ENCODE data around the gene ABCA2. TPM values are rescaled to one million over a fixed set of nuclear protein-coding genes. Genes with fewer than 3 reads are reported as not detected.
A peak's percentile ranks its signal among the peaks of the same experiment; 100 is the strongest.

Gene ABCA2
- total and polyA plus RNA-seq, 4 donors: 9.0 to 60.0 (median 37.7) TPM

- no peaks in the 10 kb centered on the region for H3K27me3 ChIP-seq (ENCODE audit: control insufficient read depth in 1 of 2, insufficient read depth in 2 of 2, low read length in 1 of 2)
- DNase-seq: no peak
- H3K27ac ChIP-seq (ENCODE audit: low read depth in 1 of 2, low read length in 2 of 2): no peak overlapping the region
- ATAC-seq (ENCODE audit: low FRiP score): no peak
- 84 to 87% methylated on average over 11 of the region's 11 CpGs for WGBS, 2 donors
- H3K4me3 ChIP-seq (ENCODE audit: low read length in 2 of 2): no peak overlapping the region
- no peaks in the 10 kb centered on the region for H3K36me3 ChIP-seq (ENCODE audit: control insufficient read depth in 1 of 2, insufficient read depth in 2 of 2, low read length in 1 of 2)
- H3K4me1 ChIP-seq (ENCODE audit: control insufficient read depth in 1 of 2, insufficient read depth in 2 of 2, low read length in 2 of 2): no peaks in the 10 kb centered on the region
- intact Hi-C loops (cut with DNase I): no loop called here
- H3K9me3 ChIP-seq (ENCODE audit: control insufficient read depth, low read length): no peaks in the 10 kb centered on the region
Observed at GRCh38 chr9:136983656-136984314, 44.3 kb downstream of the ABCA2 start.

GRCh38 chr9:136983167-136983566 lies 44.9 kb downstream of the ABCA2 start:
- Histone ChIP-seq H3K27ac (ENCODE audit: low read depth in 1 of 2, low read length in 2 of 2) (no peak overlapping the region), H3K9me3 (ENCODE audit: control insufficient read depth, low read length) (no peaks in the 10 kb centered on the region), H3K4me1 (ENCODE audit: control insufficient read depth in 1 of 2, insufficient read depth in 2 of 2, low read length in 2 of 2) (no peaks in the 10 kb centered on the region), H3K27me3 (ENCODE audit: control insufficient read depth in 1 of 2, insufficient read depth in 2 of 2, low read length in 1 of 2) (no peaks in the 10 kb centered on the region), H3K36me3 (ENCODE audit: control insufficient read depth in 1 of 2, insufficient read depth in 2 of 2, low read length in 1 of 2) (no peaks in the 10 kb centered on the region), H3K4me3 (ENCODE audit: low read length in 2 of 2) (no peak overlapping the region)
- DNase-seq: no peak
- WGBS, 2 donors: 91 to 92% methylated on average over 9 of the region's 9 CpGs
- ATAC-seq (ENCODE audit: low FRiP score): no peak
- intact Hi-C loops (cut with DNase I): no loop called here

GRCh38 chr9:136982232-136983051 lies 45.6 kb downstream of the ABCA2 start, which contains the start of gene LCNL1:
Gene LCNL1, plus strand, starts transcription at chr9:136982993. Its CDS starts 594 bp downstream, at chr9:136983587.
- no peak within 1 kb of the TSS for H3K27ac ChIP-seq (ENCODE audit: low read depth in 1 of 2, low read length in 2 of 2)
- no peaks in the 10 kb centered on the region for H3K36me3 ChIP-seq (ENCODE audit: control insufficient read depth in 1 of 2, insufficient read depth in 2 of 2, low read length in 1 of 2)
- H3K4me1 ChIP-seq (ENCODE audit: control insufficient read depth in 1 of 2, insufficient read depth in 2 of 2, low read length in 2 of 2): no peaks in the 10 kb centered on the region
- DNase-seq (no peak), ATAC-seq (ENCODE audit: low FRiP score) (no peak)
- H3K4me3 ChIP-seq (ENCODE audit: low read length in 2 of 2): no peak within 1 kb of the TSS
- intact Hi-C loops (cut with DNase I): no loop called here
- 88% methylated on average over 18 of the region's 18 CpGs for WGBS, 2 donors
- H3K27me3 ChIP-seq (ENCODE audit: control insufficient read depth in 1 of 2, insufficient read depth in 2 of 2, low read length in 1 of 2): no peaks in the 10 kb centered on the region
- no peaks in the 10 kb centered on the region for H3K9me3 ChIP-seq (ENCODE audit: control insufficient read depth, low read length)

GRCh38 chr9:136981588-136982231 lies 46.3 kb downstream of the ABCA2 start:
- H3K27ac ChIP-seq (ENCODE audit: low read depth in 1 of 2, low read length in 2 of 2): no peak overlapping the region
- no peaks in the 10 kb centered on the region for H3K36me3 ChIP-seq (ENCODE audit: control insufficient read depth in 1 of 2, insufficient read depth in 2 of 2, low read length in 1 of 2)
- no peaks in the 10 kb centered on the region for H3K9me3 ChIP-seq (ENCODE audit: control insufficient read depth, low read length)
- WGBS, 2 donors: 76 to 77% methylated on average over 17 of the region's 17 CpGs
- H3K27me3 ChIP-seq (ENCODE audit: control insufficient read depth in 1 of 2, insufficient read depth in 2 of 2, low read length in 1 of 2): no peaks in the 10 kb centered on the region
- intact Hi-C loops (cut with DNase I): no loop called here
- DNase-seq (no peak), ATAC-seq (ENCODE audit: low FRiP score) (no peak)
- no peak overlapping the region for H3K4me3 ChIP-seq (ENCODE audit: low read length in 2 of 2)
- H3K4me1 ChIP-seq (ENCODE audit: control insufficient read depth in 1 of 2, insufficient read depth in 2 of 2, low read length in 2 of 2): no peaks in the 10 kb centered on the region

- no peak overlapping the region for H3K4me3 ChIP-seq (ENCODE audit: low read length in 2 of 2)
- WGBS, 2 donors: 94 to 97% methylated on average over 16 of the region's 16 CpGs
- ATAC-seq (ENCODE audit: low FRiP score) (no peak), DNase-seq (no peak)
- no peak overlapping the region for H3K27ac ChIP-seq (ENCODE audit: low read depth in 1 of 2, low read length in 2 of 2)
- no peaks in the 10 kb centered on the region for H3K9me3 ChIP-seq (ENCODE audit: control insufficient read depth, low read length)
- no peaks in the 10 kb centered on the region for H3K36me3 ChIP-seq (ENCODE audit: control insufficient read depth in 1 of 2, insufficient read depth in 2 of 2, low read length in 1 of 2)
- H3K27me3 ChIP-seq (ENCODE audit: control insufficient read depth in 1 of 2, insufficient read depth in 2 of 2, low read length in 1 of 2): no peaks in the 10 kb centered on the region
- H3K4me1 ChIP-seq (ENCODE audit: control insufficient read depth in 1 of 2, insufficient read depth in 2 of 2, low read length in 2 of 2): no peaks in the 10 kb centered on the region
- intact Hi-C loops (cut with DNase I): no loop called here
Observed at GRCh38 chr9:136980669-136981478, 47.2 kb downstream of the ABCA2 start.

GRCh38 chr9:136979769-136980587 lies 48.1 kb downstream of the ABCA2 start:
- intact Hi-C loops (cut with DNase I): no loop called here
- 91 to 92% methylated on average over 23 to 26 of the region's 26 CpGs for WGBS, 2 donors
- Histone ChIP-seq H3K9me3 (ENCODE audit: control insufficient read depth, low read length) (no peaks in the 10 kb centered on the region), H3K27ac (ENCODE audit: low read depth in 1 of 2, low read length in 2 of 2) (no peak overlapping the region), H3K27me3 (ENCODE audit: control insufficient read depth in 1 of 2, insufficient read depth in 2 of 2, low read length in 1 of 2) (no peaks in the 10 kb centered on the region), H3K4me3 (ENCODE audit: low read length in 2 of 2) (no peak overlapping the region), H3K4me1 (ENCODE audit: control insufficient read depth in 1 of 2, insufficient read depth in 2 of 2, low read length in 2 of 2) (no peaks in the 10 kb centered on the region), H3K36me3 (ENCODE audit: control insufficient read depth in 1 of 2, insufficient read depth in 2 of 2, low read length in 1 of 2) (no peaks in the 10 kb centered on the region)
- ATAC-seq (ENCODE audit: low FRiP score): no peak
- no peak for DNase-seq

- WGBS, 2 donors: 59 to 72% methylated on average over 24 to 41 of the region's 41 CpGs
- H3K36me3 ChIP-seq (ENCODE audit: control insufficient read depth in 1 of 2, insufficient read depth in 2 of 2, low read length in 1 of 2): no peaks in the 10 kb centered on the region
- H3K9me3 ChIP-seq (ENCODE audit: control insufficient read depth, low read length): no peaks in the 10 kb centered on the region
- DNase-seq (peak in 1 of 2 donors; percentile 87), ATAC-seq (ENCODE audit: low FRiP score) (no peak)
- H3K27me3 ChIP-seq (ENCODE audit: control insufficient read depth in 1 of 2, insufficient read depth in 2 of 2, low read length in 1 of 2): no peaks in the 10 kb centered on the region
- no peaks in the 10 kb centered on the region for H3K4me1 ChIP-seq (ENCODE audit: control insufficient read depth in 1 of 2, insufficient read depth in 2 of 2, low read length in 2 of 2)
- H3K4me3 ChIP-seq (ENCODE audit: low read length in 2 of 2): no peak overlapping the region
- no peak overlapping the region for H3K27ac ChIP-seq (ENCODE audit: low read depth in 1 of 2, low read length in 2 of 2)
- intact Hi-C loops (cut with DNase I): no loop called here
Observed at GRCh38 chr9:136978865-136979544, 49.0 kb downstream of the ABCA2 start.
